ENCODE results near the gene UBE2H.

The UBE2H gene

GRCh38 chr7:129784783-129785684, 167.7 kb downstream of the UBE2H start:
- no peak for DNase-seq (ENCODE audit: low read depth)

- DNase-seq (ENCODE audit: low read depth), result no peak
These were observed 168.3 kb downstream of the UBE2H start for GRCh38 chr7:129784437-129784782.

GRCh38 chr7:129783584-129783919, 169.2 kb downstream of the UBE2H start:
- no peak for DNase-seq (ENCODE audit: low read depth)

- no peak for DNase-seq (ENCODE audit: low read depth)
These were observed 169.8 kb downstream of the UBE2H start for GRCh38 chr7:129782818-129783583.

- no peak for DNase-seq (ENCODE audit: low read depth)
These were observed 170.6 kb downstream of the UBE2H start for GRCh38 chr7:129781928-129782817.

GRCh38 chr7:129780974-129781927, 171.5 kb downstream of the UBE2H start:
- no peak for DNase-seq (ENCODE audit: low read depth)

Data from activated T-cell treated with anti-CD3 and anti-CD28 coated beads for 48 hours (primary cell).